ENCODE data around the gene RAB3B.

DNA sequence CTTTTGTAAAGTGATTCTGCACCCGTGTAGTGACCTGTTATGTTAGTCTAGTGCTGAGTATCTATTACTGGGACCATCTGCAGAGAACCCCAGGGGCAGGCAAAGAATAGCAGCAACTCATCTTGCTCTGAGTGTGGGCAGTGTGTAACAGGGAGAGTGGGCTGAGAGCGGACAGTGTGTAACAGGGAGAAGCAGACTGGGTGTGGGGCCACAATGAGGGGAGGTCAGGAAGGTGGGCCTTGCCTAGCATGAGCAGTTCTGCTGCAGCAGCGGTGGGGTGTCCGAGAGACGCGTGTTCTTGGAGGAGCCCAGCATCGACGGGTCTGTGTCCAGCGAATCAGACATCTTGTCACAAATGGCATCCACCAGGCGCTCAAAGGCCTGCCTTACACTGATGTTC lies 70.8 kb downstream of the RAB3B start:
- TF ChIP-seq CTCF (IDR thresholded peaks at IDR 0.05) (no peak), EZH2 (IDR thresholded peaks at IDR 0.05) (no peak), EZH2phosphoT487 (IDR thresholded peaks at IDR 0.05) (no peak)
